HCT116 (cell line): ENCODE results near the gene ZYX. TPM values are rescaled to one million over a fixed set of nuclear protein-coding genes. Genes with fewer than 3 reads are reported as not detected.

Experiments used
- ATAC-seq: fragments of 200-7000 bp; cut with Tn5 transposase; 2 replicates; pipeline ENCODE4 v1.9.1; 2020; ENCODE audit warnings: mild to moderate bottlenecking, moderate library complexity
- BruUV-seq: library from RNA; stranded (reverse); fragments of 400-500 nt; replicated peaks from 2 replicates; lab custom pipeline; 2021; lab: Mats Ljungman, UMichigan
- CTCF ChIA-PET: fragments of 300-600 bp; sonication (Branson Sonifier 250); formaldehyde crosslinking; loops from one replicate; lab custom pipeline; 2021; ENCODE audit warnings: antibody characterized with exemption; lab: Charles Lee
- POLR2A ChIA-PET: fragments of 300-600, 350-600 bp; sonication (Branson Sonifier 250); formaldehyde crosslinking; loops from one replicate; lab custom pipeline; 2021; ENCODE audit warnings: antibody characterized with exemption; lab: Charles Lee
- RAD21 ChIA-PET, 2 experiments: fragments of 300-600 bp; sonication (Branson Sonifier 250); formaldehyde crosslinking; loops; one replicate each; lab custom pipeline; 2023; ENCODE audit warnings: low total read pairs in 2 of 2; ENCODE audit not compliant: uncharacterized antibody in 2 of 2, unreplicated experiment in 2 of 2, low non-redundant PET in 1 of 2; lab: Charles Lee
- DNase-seq: peaks from one replicate; pipeline ENCODE4 v3.0.0-alpha.2; 2010; ENCODE audit warnings: low read depth, low spot score
- H2AFZ ChIP-seq: fragments of 200-600 bp; shearing (Covaris generic), sonication (generic); 2 replicates; pipeline ENCODE4 v1.6.1; 2017; ENCODE audit warnings: low read depth, mixed run types, mixed read lengths, antibody characterized with exemption, low read length; ENCODE audit not compliant: poor library complexity, severe bottlenecking
- H3K27ac ChIP-seq: 2 replicates; pipeline ENCODE4 v1.5.1; 2012; ENCODE audit warnings: low read depth, low read length
- H3K27me3 ChIP-seq: fragments of 200-600 bp; sonication (generic); 2 replicates; pipeline ENCODE4 v1.6.1; 2016; ENCODE audit warnings: mixed run types, low read length, mixed read lengths; ENCODE audit not compliant: insufficient read depth
- H3K36me3 ChIP-seq, 2 experiments: fragments of 200-500 bp in 1 of 2; fragments of 200-600 bp in 1 of 2; sonication (Bioruptor generic) in 1 of 2; sonication (generic) in 1 of 2; 2 replicates each; pipeline versions ENCODE4 v1.5.1 to v1.6.1; 2014 to 2016; ENCODE audit warnings: low read length in 2 of 2, inconsistent platforms in 1 of 2, mixed read lengths in 1 of 2, mixed run types in 1 of 2; ENCODE audit not compliant: insufficient read depth in 2 of 2, control insufficient read depth in 1 of 2
- H3K4me1 ChIP-seq, 2 experiments: fragments of 200-600 bp in 1 of 2; sonication (generic) in 1 of 2; 2 replicates each; pipeline versions ENCODE4 v1.5.1 to v1.6.1; 2012 to 2017; ENCODE audit warnings: low read length in 2 of 2, inconsistent platforms in 1 of 2, mild to moderate bottlenecking in 1 of 2, mixed read lengths in 1 of 2, mixed run types in 1 of 2, moderate library complexity in 1 of 2; ENCODE audit not compliant: insufficient read depth in 2 of 2, control insufficient read depth in 1 of 2
- H3K4me2 ChIP-seq: fragments of 200-600 bp; sonication (generic); 2 replicates; pipeline ENCODE4 v1.6.1; 2017; ENCODE audit warnings: mixed run types, low read length, mixed read lengths
- H3K4me3 ChIP-seq, 2 experiments: fragments of 200-600 bp in 1 of 2; sonication (generic) in 1 of 2; replicated peaks in 1 of 2; 2 replicates each; pipeline ENCODE4 v1.5.1; 2011 to 2016; ENCODE audit warnings: low read length in 2 of 2, control low read depth in 1 of 2, low read depth in 1 of 2, mild to moderate bottlenecking in 1 of 2, mixed read lengths in 1 of 2, mixed run types in 1 of 2
- H3K79me2 ChIP-seq: fragments of 200-600 bp; sonication (generic); 2 replicates; pipeline ENCODE4 v1.6.1; 2017; ENCODE audit warnings: mild to moderate bottlenecking, mixed run types, low read length, moderate library complexity, mixed read lengths; ENCODE audit not compliant: insufficient read depth
- H3K9ac ChIP-seq: fragments of 200-600 bp; sonication (generic); 2 replicates; pipeline ENCODE4 v1.6.1; 2016; ENCODE audit warnings: low read length, mixed read lengths
- H3K9me2 ChIP-seq: fragments of 200-600 bp; sonication (generic), shearing (Covaris generic); 2 replicates; pipeline ENCODE4 v1.6.1; 2017; ENCODE audit warnings: mixed run types, mild to moderate bottlenecking, moderate library complexity; ENCODE audit not compliant: insufficient read depth
- H3K9me3 ChIP-seq, 2 experiments: fragments of 200-500 bp in 1 of 2; fragments of 200-600 bp in 1 of 2; sonication (Bioruptor generic) in 1 of 2; sonication (generic) in 1 of 2; 2 replicates each; pipeline ENCODE4 v1.6.1; 2014 to 2017; ENCODE audit warnings: low read length in 2 of 2, mixed read lengths in 2 of 2, inconsistent platforms in 1 of 2, low read depth in 1 of 2, mild to moderate bottlenecking in 1 of 2, mixed run types in 1 of 2, moderate library complexity in 1 of 2; ENCODE audit not compliant: control insufficient read depth in 1 of 2, insufficient read depth in 1 of 2
- H4K20me1 ChIP-seq: fragments of 200-600 bp; sonication (generic), shearing (Covaris generic); 2 replicates; pipeline ENCODE4 v1.6.1; 2017; ENCODE audit warnings: mixed run types, mild to moderate bottlenecking, moderate library complexity; ENCODE audit not compliant: insufficient read depth
- CBX3 ChIP-seq: IDR thresholded peaks from 2 replicates; pipeline ENCODE4 v1.6.1; 2012; ENCODE audit warnings: low read depth
- CEBPB ChIP-seq: IDR thresholded peaks from 2 replicates; pipeline ENCODE4 v1.6.1; 2012; ENCODE audit warnings: low read depth
- EGR1 ChIP-seq: IDR thresholded peaks from 2 replicates; pipeline ENCODE4 v1.6.1; 2012; ENCODE audit warnings: low read depth
- EZH2phosphoT487 ChIP-seq: fragments of 200-600 bp; IDR thresholded peaks from 2 replicates; pipeline ENCODE4 v1.6.1; 2018; ENCODE audit warnings: antibody characterized with exemption, borderline replicate concordance
- POLR2A ChIP-seq: IDR thresholded peaks from 2 replicates; pipeline ENCODE4 v1.7.0; 2011; ENCODE audit warnings: borderline replicate concordance; ENCODE audit not compliant: insufficient read depth, insufficient read length; ENCODE audit errors: extremely low read depth
- SIN3A ChIP-seq: IDR thresholded peaks from 2 replicates; pipeline ENCODE4 v1.6.1; 2012; ENCODE audit warnings: low read depth
- SRF ChIP-seq: IDR thresholded peaks from 2 replicates; pipeline ENCODE4 v1.6.1; 2012; ENCODE audit warnings: low read depth
- intact Hi-C: fragments of 100-400 bp; cut with micrococcal nuclease; formaldehyde crosslinking; loops from 2 replicates; pipeline ENCODE4 v1.10.0; 2022
- total RNA-seq: library from RNA; stranded (reverse); gene quantifications from one replicate; pipeline ENCODE4 v1.2.1, GENCODE V29; 2021; ENCODE audit not compliant: unreplicated experiment
- TF ChIP-seq, protein P1 (sequence below): IDR thresholded peaks from 2 replicates; pipeline ENCODE4 v1.6.1; 2011; ENCODE audit warnings: mild to moderate bottlenecking, low read length, moderate library complexity; ENCODE audit not compliant: insufficient replicate concordance; ENCODE audit errors: extremely low read depth
- TF ChIP-seq, protein P2 (sequence below): IDR thresholded peaks from 2 replicates; pipeline ENCODE4 v1.6.1; 2012; ENCODE audit warnings: low read depth
- TF ChIP-seq, protein P3 (sequence below), 3 experiments: fragments of 200-600 bp in 1 of 3; sonication (generic) in 1 of 3; IDR thresholded peaks in 2 of 3; conservative IDR thresholded peaks in 1 of 3; 2 replicates each; pipeline ENCODE4 v1.5.1; 2012 to 2017; ENCODE audit warnings: low read depth in 2 of 3, low read length in 2 of 3, antibody characterized with exemption in 1 of 3, borderline replicate concordance in 1 of 3, control low read depth in 1 of 3, mild to moderate bottlenecking in 1 of 3, mixed read lengths in 1 of 3, mixed run types in 1 of 3, moderate library complexity in 1 of 3; ENCODE audit not compliant: insufficient read depth in 1 of 3

The ZYX gene
- total RNA-seq, 1 experiment from 2014 or later: 144 TPM

GRCh38 chr7:143394068-143394467, 12.9 kb downstream of the ZYX start:
- no peak overlapping the region for H3K27ac ChIP-seq
- H3K9ac ChIP-seq: no peak overlapping the region
- CTCF ChIA-PET: no interaction called here
- peaks cover 4% of the 10 kb centered on the region; the same call in 1 of the 2 replicates for H3K79me2 ChIP-seq
- ATAC-seq: no peak
- BruUV-seq: no TSS peak
- no peak overlapping the region for H3K4me3 ChIP-seq
- no peaks in the 10 kb centered on the region for H4K20me1 ChIP-seq
- no peak for TF ChIP-seq CEBPB
- no peak for TF ChIP-seq POLR2A
- TF ChIP-seq EGR1: no peak
- TF ChIP-seq EZH2phosphoT487: no peak
- TF ChIP-seq SIN3A: no peak
- TF ChIP-seq, protein P1, sequence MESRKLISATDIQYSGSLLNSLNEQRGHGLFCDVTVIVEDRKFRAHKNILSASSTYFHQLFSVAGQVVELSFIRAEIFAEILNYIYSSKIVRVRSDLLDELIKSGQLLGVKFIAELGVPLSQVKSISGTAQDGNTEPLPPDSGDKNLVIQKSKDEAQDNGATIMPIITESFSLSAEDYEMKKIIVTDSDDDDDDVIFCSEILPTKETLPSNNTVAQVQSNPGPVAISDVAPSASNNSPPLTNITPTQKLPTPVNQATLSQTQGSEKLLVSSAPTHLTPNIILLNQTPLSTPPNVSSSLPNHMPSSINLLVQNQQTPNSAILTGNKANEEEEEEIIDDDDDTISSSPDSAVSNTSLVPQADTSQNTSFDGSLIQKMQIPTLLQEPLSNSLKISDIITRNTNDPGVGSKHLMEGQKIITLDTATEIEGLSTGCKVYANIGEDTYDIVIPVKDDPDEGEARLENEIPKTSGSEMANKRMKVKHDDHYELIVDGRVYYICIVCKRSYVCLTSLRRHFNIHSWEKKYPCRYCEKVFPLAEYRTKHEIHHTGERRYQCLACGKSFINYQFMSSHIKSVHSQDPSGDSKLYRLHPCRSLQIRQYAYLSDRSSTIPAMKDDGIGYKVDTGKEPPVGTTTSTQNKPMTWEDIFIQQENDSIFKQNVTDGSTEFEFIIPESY: no peak
- TF ChIP-seq SRF: no peak
- no peak for TF ChIP-seq CBX3
- TF ChIP-seq, protein P2, sequence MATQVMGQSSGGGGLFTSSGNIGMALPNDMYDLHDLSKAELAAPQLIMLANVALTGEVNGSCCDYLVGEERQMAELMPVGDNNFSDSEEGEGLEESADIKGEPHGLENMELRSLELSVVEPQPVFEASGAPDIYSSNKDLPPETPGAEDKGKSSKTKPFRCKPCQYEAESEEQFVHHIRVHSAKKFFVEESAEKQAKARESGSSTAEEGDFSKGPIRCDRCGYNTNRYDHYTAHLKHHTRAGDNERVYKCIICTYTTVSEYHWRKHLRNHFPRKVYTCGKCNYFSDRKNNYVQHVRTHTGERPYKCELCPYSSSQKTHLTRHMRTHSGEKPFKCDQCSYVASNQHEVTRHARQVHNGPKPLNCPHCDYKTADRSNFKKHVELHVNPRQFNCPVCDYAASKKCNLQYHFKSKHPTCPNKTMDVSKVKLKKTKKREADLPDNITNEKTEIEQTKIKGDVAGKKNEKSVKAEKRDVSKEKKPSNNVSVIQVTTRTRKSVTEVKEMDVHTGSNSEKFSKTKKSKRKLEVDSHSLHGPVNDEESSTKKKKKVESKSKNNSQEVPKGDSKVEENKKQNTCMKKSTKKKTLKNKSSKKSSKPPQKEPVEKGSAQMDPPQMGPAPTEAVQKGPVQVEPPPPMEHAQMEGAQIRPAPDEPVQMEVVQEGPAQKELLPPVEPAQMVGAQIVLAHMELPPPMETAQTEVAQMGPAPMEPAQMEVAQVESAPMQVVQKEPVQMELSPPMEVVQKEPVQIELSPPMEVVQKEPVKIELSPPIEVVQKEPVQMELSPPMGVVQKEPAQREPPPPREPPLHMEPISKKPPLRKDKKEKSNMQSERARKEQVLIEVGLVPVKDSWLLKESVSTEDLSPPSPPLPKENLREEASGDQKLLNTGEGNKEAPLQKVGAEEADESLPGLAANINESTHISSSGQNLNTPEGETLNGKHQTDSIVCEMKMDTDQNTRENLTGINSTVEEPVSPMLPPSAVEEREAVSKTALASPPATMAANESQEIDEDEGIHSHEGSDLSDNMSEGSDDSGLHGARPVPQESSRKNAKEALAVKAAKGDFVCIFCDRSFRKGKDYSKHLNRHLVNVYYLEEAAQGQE: no peak
- TF ChIP-seq, protein P3, sequence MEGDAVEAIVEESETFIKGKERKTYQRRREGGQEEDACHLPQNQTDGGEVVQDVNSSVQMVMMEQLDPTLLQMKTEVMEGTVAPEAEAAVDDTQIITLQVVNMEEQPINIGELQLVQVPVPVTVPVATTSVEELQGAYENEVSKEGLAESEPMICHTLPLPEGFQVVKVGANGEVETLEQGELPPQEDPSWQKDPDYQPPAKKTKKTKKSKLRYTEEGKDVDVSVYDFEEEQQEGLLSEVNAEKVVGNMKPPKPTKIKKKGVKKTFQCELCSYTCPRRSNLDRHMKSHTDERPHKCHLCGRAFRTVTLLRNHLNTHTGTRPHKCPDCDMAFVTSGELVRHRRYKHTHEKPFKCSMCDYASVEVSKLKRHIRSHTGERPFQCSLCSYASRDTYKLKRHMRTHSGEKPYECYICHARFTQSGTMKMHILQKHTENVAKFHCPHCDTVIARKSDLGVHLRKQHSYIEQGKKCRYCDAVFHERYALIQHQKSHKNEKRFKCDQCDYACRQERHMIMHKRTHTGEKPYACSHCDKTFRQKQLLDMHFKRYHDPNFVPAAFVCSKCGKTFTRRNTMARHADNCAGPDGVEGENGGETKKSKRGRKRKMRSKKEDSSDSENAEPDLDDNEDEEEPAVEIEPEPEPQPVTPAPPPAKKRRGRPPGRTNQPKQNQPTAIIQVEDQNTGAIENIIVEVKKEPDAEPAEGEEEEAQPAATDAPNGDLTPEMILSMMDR (IDR thresholded peaks at IDR 0.05 in 2 of 3, conservative IDR thresholded peaks at IDR 0.05 in 1 of 3; ENCODE audit: borderline replicate concordance in 1 of 3, insufficient read depth in 1 of 3, low read depth in 2 of 3, low read length in 2 of 3): no peak
- H3K9me3 ChIP-seq: no peaks in the 10 kb centered on the region
- no peak overlapping the region for H2AFZ ChIP-seq
- peaks cover 15 to 22% of the 10 kb centered on the region in 2 experiments; a peak in 3 of 4 replicates for H3K36me3 ChIP-seq
- RAD21 ChIA-PET: no interaction called here
- POLR2A ChIA-PET: no interaction called here
- intact Hi-C loops: no loop called here
- no peak for DNase-seq
- no peaks in the 10 kb centered on the region for H3K27me3 ChIP-seq
- H3K9me2 ChIP-seq: no peaks in the 10 kb centered on the region
- no peaks in the 10 kb centered on the region for H3K4me1 ChIP-seq
- no peak overlapping the region for H3K4me2 ChIP-seq
